Breast epithelium (tissue), 3 donors: ENCODE data around the gene TLL2.

ENCODE experiments used
- CTCF ChIP-seq, 3 donors: fragments of 450-650 bp; IDR thresholded peaks; one replicate each; pipeline ENCODE4 v1.5.1; 2016 to 2017; ENCODE audit warnings: antibody characterized with exemption in 3 of 3, mild to moderate bottlenecking in 3 of 3, moderate library complexity in 3 of 3
- POLR2AphosphoS5 ChIP-seq, 3 donors: sonication (generic); formaldehyde crosslinking; IDR thresholded peaks; one replicate each; pipeline ENCODE4 v1.6.1; 2017; ENCODE audit warnings: antibody characterized with exemption in 3 of 3

- TF ChIP-seq CTCF (IDR thresholded peaks at IDR 0.05) = peak; percentile 71 to 83 (median 73)
- no peak for TF ChIP-seq POLR2AphosphoS5 (IDR thresholded peaks at IDR 0.05)
Observed at GRCh38 chr10:96395931-96396877, 117.5 kb downstream of the TLL2 start.
